ENCODE data around the gene CDC73.

CDC73 gene

DNA sequence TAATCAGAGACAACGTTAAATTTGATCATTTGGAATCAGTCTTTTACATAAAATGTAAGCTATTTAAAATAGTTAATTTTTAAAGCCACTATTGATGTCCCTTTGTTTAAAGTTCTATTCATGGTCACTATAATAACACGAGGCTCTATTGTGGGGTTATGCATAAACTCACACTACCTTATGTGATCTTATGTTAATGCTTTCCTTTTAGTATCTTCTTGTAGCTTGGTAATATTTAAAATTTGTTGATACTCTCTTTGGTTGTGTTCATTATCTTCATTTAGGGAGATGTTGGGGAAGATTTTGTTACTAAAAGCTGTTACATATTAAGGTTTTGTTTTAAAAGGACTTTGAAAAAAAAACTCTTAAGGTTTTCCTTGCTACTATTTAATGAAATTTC, 63.4 kb downstream of the CDC73 start:
- TF ChIP-seq SIN3A (IDR thresholded peaks at IDR 0.05; ENCODE audit: borderline replicate concordance, insufficient read depth, low read length), result no peak
- no peak for TF ChIP-seq FOXP2 (optimal IDR thresholded peaks at IDR 0.05; ENCODE audit: borderline replicate concordance, extremely low read depth, extremely low read length, insufficient read depth)
- TF ChIP-seq TAF1 (IDR thresholded peaks at IDR 0.05; ENCODE audit: borderline replicate concordance, insufficient read depth, low read length), result no peak
- no peak for TF ChIP-seq POLR2AphosphoS5 (IDR thresholded peaks at IDR 0.05; ENCODE audit: low read depth, low read length)
- no peak for TF ChIP-seq REST (IDR thresholded peaks at IDR 0.05; ENCODE audit: insufficient read depth in 1 of 2, low read depth in 2 of 2, low read length in 2 of 2)

DNA sequence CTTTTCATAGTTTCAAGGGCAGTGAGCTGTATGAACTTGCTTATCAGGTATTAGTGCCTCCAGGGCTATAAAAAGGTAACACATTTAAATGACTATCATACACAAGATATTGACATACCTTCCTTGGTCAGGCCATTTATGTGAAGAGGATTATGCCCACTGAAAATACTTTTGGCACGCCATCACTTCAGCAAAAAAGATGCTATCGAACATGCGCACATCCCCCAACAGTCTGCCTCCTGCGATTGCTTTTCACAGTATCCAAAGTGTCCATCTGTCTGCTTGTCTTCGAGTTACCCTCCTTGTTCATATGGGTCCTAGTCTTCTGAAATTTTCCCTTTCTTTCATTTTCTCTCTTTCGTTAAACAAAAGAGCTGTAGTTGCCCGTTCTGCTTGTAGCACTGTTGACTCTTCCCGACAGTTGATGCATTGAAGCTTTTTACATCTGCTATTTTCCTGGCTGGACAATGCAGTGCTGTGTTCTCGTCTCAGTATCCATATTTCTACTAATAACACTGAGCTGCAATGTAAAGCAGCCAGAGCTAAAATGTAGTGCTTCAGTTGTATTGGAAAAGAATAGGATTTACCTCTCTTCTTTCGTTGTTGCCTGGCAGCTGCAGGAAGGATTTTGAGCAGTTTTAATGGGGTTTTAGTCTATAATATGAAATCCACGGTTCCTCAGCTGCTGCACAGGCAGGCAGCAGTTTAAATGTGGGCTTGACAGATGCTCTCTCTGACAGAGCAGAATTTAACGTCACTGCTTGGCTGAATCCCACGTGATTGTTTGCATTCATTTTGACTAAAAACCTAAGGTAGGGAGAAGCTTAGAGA, 64.3 kb downstream of the CDC73 start, which contains the start of gene B3GALT2:
TSS of gene B3GALT2 (minus strand) at position 713 of the 831 bp plus-strand sequence. CDS start 5,051 bp downstream, outside the sequence.
- TF ChIP-seq FOXP2 (optimal IDR thresholded peaks at IDR 0.05; ENCODE audit: borderline replicate concordance, extremely low read depth, extremely low read length, insufficient read depth) (no peak), POLR2AphosphoS5 (IDR thresholded peaks at IDR 0.05; ENCODE audit: low read depth, low read length) (no peak), SIN3A (IDR thresholded peaks at IDR 0.05; ENCODE audit: borderline replicate concordance, insufficient read depth, low read length) (no peak), TAF1 (IDR thresholded peaks at IDR 0.05; ENCODE audit: borderline replicate concordance, insufficient read depth, low read length) (no peak), REST (IDR thresholded peaks at IDR 0.05; ENCODE audit: insufficient read depth in 1 of 2, low read depth in 2 of 2, low read length in 2 of 2) (no peak)

GRCh38 chr1:193187114-193187513, 65.3 kb downstream of the CDC73 start:
- TF ChIP-seq SIN3A (IDR thresholded peaks at IDR 0.05; ENCODE audit: borderline replicate concordance, insufficient read depth, low read length) (no peak), FOXP2 (optimal IDR thresholded peaks at IDR 0.05; ENCODE audit: borderline replicate concordance, extremely low read depth, extremely low read length, insufficient read depth) (no peak), REST (IDR thresholded peaks at IDR 0.05; ENCODE audit: insufficient read depth in 1 of 2, low read depth in 2 of 2, low read length in 2 of 2) (no peak), TAF1 (IDR thresholded peaks at IDR 0.05; ENCODE audit: borderline replicate concordance, insufficient read depth, low read length) (no peak), POLR2AphosphoS5 (IDR thresholded peaks at IDR 0.05; ENCODE audit: low read depth, low read length) (no peak)

DNA sequence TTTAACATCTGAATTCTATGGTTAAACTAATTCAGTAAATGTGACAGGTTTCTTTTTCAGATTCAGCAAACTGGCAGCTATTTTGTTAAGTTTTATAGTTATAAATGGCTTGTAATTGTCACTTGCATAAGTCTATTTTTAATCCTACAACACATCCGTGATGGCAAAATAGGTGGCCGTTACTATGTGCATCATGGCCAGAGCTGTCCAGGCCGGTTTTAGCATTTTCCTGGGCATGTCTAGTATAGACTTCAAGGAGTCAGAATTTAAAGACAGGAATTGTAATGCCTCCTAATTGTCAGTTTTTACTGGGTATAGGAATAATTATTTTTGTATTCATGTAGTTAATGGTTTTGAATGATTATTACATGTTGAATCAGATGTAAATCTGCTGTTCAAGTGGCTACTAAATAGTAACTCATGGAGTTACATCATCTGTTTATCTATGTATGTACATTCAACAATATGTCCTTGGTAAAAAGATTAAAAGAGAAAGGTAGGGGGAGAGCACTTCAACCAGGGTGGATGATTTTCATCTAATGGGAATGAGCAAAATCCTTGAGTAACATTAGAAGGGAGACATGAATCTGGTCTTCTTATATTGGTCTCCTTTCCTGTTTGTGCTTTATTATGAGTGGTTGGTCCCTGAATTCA, 67.7 kb downstream of the CDC73 start:
- no peak for TF ChIP-seq REST (IDR thresholded peaks at IDR 0.05; ENCODE audit: insufficient read depth in 1 of 2, low read depth in 2 of 2, low read length in 2 of 2)
